Measurements from ENCODE around the gene YAP1.

YAP1 gene

GRCh38 chr11:102109896-102110760 lies at the start of gene YAP1:
Gene YAP1 (plus strand): TSS chr11:102110447. CDS start chr11:102110849, 402 bp downstream.
- peak; percentile 27 for DNase-seq (ENCODE audit: low read depth)

GRCh38 chr11:102061276-102061675 lies 49.0 kb upstream of the YAP1 start:
- DNase-seq (ENCODE audit: low read depth), result no peak

- no peak for DNase-seq (ENCODE audit: low read depth)
These were observed 48.1 kb upstream of the YAP1 start for GRCh38 chr11:102062106-102062505.

GRCh38 chr11:102064316-102064715 lies 45.9 kb upstream of the YAP1 start:
- DNase-seq (ENCODE audit: low read depth), result no peak

- no peak for DNase-seq (ENCODE audit: low read depth)
These were observed 39.5 kb upstream of the YAP1 start for GRCh38 chr11:102070766-102071165.

- DNase-seq (ENCODE audit: low read depth), result no peak
These were observed 38.5 kb upstream of the YAP1 start for GRCh38 chr11:102071497-102072472.

GRCh38 chr11:102073253-102073652 lies 37.0 kb upstream of the YAP1 start:
- no peak for DNase-seq (ENCODE audit: low read depth)

- no peak for DNase-seq (ENCODE audit: low read depth)
These were observed 30.6 kb upstream of the YAP1 start for GRCh38 chr11:102079625-102080024.

- no peak for DNase-seq (ENCODE audit: low read depth)
These were observed 28.9 kb upstream of the YAP1 start for GRCh38 chr11:102081313-102081712.

GRCh38 chr11:102085864-102086551 lies 24.2 kb upstream of the YAP1 start:
- no peak for DNase-seq (ENCODE audit: low read depth)

- no peak for DNase-seq (ENCODE audit: low read depth)
These were observed 13.1 kb upstream of the YAP1 start for GRCh38 chr11:102097186-102097585.

GRCh38 chr11:102099755-102100154 lies 10.5 kb upstream of the YAP1 start:
- no peak for DNase-seq (ENCODE audit: low read depth)

GRCh38 chr11:102108734-102109440 lies 1.4 kb upstream of the YAP1 start:
- no peak for DNase-seq (ENCODE audit: low read depth)

- no peak for DNase-seq (ENCODE audit: low read depth)
These were observed 439 bp downstream of the YAP1 start for GRCh38 chr11:102110761-102111010.

GRCh38 chr11:102111011-102111786 lies 952 bp downstream of the YAP1 start:
- no peak for DNase-seq (ENCODE audit: low read depth)

- DNase-seq (ENCODE audit: low read depth), result no peak
These were observed 1.7 kb downstream of the YAP1 start for GRCh38 chr11:102111787-102112508.

- DNase-seq (ENCODE audit: low read depth), result no peak
These were observed 2.2 kb downstream of the YAP1 start for GRCh38 chr11:102112509-102112821.

- DNase-seq (ENCODE audit: low read depth), result no peak
These were observed 3.8 kb downstream of the YAP1 start for GRCh38 chr11:102114032-102114431.

GRCh38 chr11:102115557-102115956 lies 5.3 kb downstream of the YAP1 start:
- no peak for DNase-seq (ENCODE audit: low read depth)

- no peak for DNase-seq (ENCODE audit: low read depth)
These were observed 6.4 kb downstream of the YAP1 start for GRCh38 chr11:102116453-102117205.
